Keratinocyte (primary cell): Measurements from ENCODE around the gene RPL13A. TPM values are rescaled to one million over a fixed set of nuclear protein-coding genes. Genes with fewer than 3 reads are reported as not detected.
A peak's percentile ranks its signal among the peaks of the same experiment; 100 is the strongest.

Experiments
- DNase-seq: peaks from one replicate; pipeline ENCODE4 v3.0.0-alpha.2; 2011; ENCODE audit warnings: low read depth, missing footprints, low spot score
- FAIRE-seq: peaks from 2 replicates; lab custom pipeline; 2011; peaks lifted over from hg19 to GRCh38; lab: Jason Lieb, UNC
- H2AFZ ChIP-seq: 2 replicates; pipeline ENCODE4 v1.6.0; 2012; ENCODE audit warnings: low read length, control low read depth, inconsistent platforms; ENCODE audit not compliant: control insufficient read depth
- H3K27ac ChIP-seq: 2 replicates; pipeline ENCODE4 v1.5.1; 2011; ENCODE audit warnings: low read length; ENCODE audit not compliant: control insufficient read depth, insufficient read depth
- H3K27me3 ChIP-seq: 3 replicates; pipeline ENCODE4 v1.6.0; 2011; ENCODE audit warnings: low read length; ENCODE audit not compliant: control insufficient read depth, insufficient read depth; ENCODE audit errors: extremely low read depth
- H3K36me3 ChIP-seq, 2 experiments: 2 replicates in 1 of 2; 3 replicates in 1 of 2; pipeline ENCODE4 v1.5.1; 2011; ENCODE audit warnings: low read length in 2 of 2, mild to moderate bottlenecking in 1 of 2; ENCODE audit not compliant: control insufficient read depth in 2 of 2, insufficient read depth in 2 of 2; ENCODE audit errors: extremely low read depth in 1 of 2
- H3K4me1 ChIP-seq: 3 replicates; pipeline ENCODE4 v1.5.1; 2011; ENCODE audit warnings: low read length; ENCODE audit not compliant: control insufficient read depth, insufficient read depth; ENCODE audit errors: extremely low read depth
- H3K4me2 ChIP-seq: 3 replicates; pipeline ENCODE4 v1.6.0; 2011; ENCODE audit warnings: low read depth, low read length; ENCODE audit not compliant: control insufficient read depth, insufficient read depth; ENCODE audit errors: extremely low read depth
- H3K4me3 ChIP-seq, 3 experiments: fragments of 200-600 bp in 1 of 3; sonication (generic) in 1 of 3; 2 replicates in 2 of 3; 3 replicates in 1 of 3; pipeline ENCODE4 v1.5.1; 2011 to 2016; ENCODE audit warnings: low read length in 3 of 3, mild to moderate bottlenecking in 3 of 3, control low read depth in 2 of 3, inconsistent platforms in 1 of 3, low read depth in 1 of 3, mixed read lengths in 1 of 3, mixed run types in 1 of 3, moderate library complexity in 1 of 3; ENCODE audit not compliant: control insufficient read depth in 2 of 3, insufficient read depth in 2 of 3; ENCODE audit errors: extremely low read depth in 1 of 3
- H3K79me2 ChIP-seq: 2 replicates; pipeline ENCODE4 v1.6.0; 2012; ENCODE audit warnings: low read length; ENCODE audit not compliant: control insufficient read depth, insufficient read depth
- H3K9ac ChIP-seq: 3 replicates; pipeline ENCODE4 v1.6.0; 2011; ENCODE audit warnings: low read length; ENCODE audit not compliant: control insufficient read depth, insufficient read depth; ENCODE audit errors: extremely low read depth
- H3K9me1 ChIP-seq: 3 replicates; pipeline ENCODE4 v1.6.0; 2011; ENCODE audit warnings: low read length; ENCODE audit not compliant: control insufficient read depth, insufficient read depth; ENCODE audit errors: extremely low read depth
- H3K9me3 ChIP-seq: 2 replicates; pipeline ENCODE4 v1.5.1; 2012; ENCODE audit warnings: low read depth, low read length; ENCODE audit not compliant: control insufficient read depth
- H4K20me1 ChIP-seq: 3 replicates; pipeline ENCODE4 v1.6.0; 2011; ENCODE audit warnings: low read length; ENCODE audit not compliant: control insufficient read depth, insufficient read depth; ENCODE audit errors: extremely low read depth
- EZH2 ChIP-seq: IDR thresholded peaks from one replicate; pipeline ENCODE4 v1.6.1; 2012; ENCODE audit warnings: inconsistent platforms, mild to moderate bottlenecking, low read length, moderate library complexity
- dilution Hi-C: fragments of 300-500 bp; cut with MboI; formaldehyde crosslinking; loops from one replicate; pipeline ENCODE4 v1.7.0; 2020; ENCODE audit warnings: low sequenced_read_pairs; ENCODE audit not compliant: extremely low pct_ligation_motif_present
- polyA plus RNA-seq, 5 experiments: library from polyadenylated mRNA; depleted of rRNA in 3 of 5; stranded (reverse) in 3 of 5; stranded (forward) in 1 of 5; unstranded in 1 of 5; fragments of >200 nt; gene quantifications; 1 replicate in 1 of 5; 2 replicates in 3 of 5; 3 replicates in 1 of 5; pipeline versions ENCODE4 v1.2.1 to v1.2.3, GENCODE V29; 2011 to 2012; ENCODE audit warnings: missing spikeins in 2 of 5, low read depth in 1 of 5, low replicate concordance in 1 of 5
- TF ChIP-seq, protein P1 (sequence below), 3 experiments: IDR thresholded peaks in 1 of 3; conservative IDR thresholded peaks in 1 of 3; optimal IDR thresholded peaks in 1 of 3; 2 replicates in 2 of 3; 3 replicates in 1 of 3; pipeline versions ENCODE3 to v1.5.1; 2011; ENCODE audit warnings: low read length in 3 of 3, mild to moderate bottlenecking in 3 of 3, moderate library complexity in 2 of 3, control low read depth in 1 of 3, inconsistent platforms in 1 of 3; ENCODE audit not compliant: insufficient read depth in 2 of 3; ENCODE audit errors: extremely low read depth in 1 of 3

Gene RPL13A
- polyA plus RNA-seq, 1 donor (not counting 4 experiments of a cell fraction or from before 2014, with no cell fraction given) = 3,383 TPM

DNA sequence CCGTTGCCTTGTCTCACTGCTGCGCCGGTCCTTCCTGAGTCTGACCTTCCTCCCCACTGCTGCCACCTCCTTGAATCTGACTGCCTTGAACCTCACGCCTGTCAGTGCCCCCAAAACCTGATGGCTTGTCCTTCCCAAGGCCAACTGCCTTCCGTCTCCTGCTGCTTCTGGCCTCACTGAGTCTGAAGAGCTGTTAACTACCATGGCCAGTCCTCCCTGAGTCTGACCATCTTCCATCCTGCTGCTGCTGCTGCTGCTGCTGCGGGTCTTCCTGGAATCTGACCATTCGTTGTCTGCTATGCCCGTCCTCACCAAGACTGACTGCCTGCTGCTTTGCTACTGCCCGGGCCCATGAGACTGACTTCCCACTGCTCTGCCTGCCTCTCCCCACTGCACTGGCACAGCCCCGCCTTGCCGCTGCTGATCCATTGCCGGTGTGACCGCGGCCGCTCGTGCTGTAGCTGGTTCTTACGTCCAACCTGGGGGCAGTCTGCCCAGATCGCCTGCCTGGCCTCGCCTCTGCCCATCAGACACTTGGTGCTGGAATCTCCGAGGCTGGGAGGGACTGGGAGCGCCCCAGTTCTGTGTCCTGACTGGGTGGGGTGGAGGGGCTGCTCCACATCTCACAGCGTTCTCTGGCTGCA lies 37.5 kb downstream of the RPL13A start:
- no peaks in the 10 kb centered on the region for H3K36me3 ChIP-seq
- TF ChIP-seq EZH2 = no peak
- TF ChIP-seq, protein P1, sequence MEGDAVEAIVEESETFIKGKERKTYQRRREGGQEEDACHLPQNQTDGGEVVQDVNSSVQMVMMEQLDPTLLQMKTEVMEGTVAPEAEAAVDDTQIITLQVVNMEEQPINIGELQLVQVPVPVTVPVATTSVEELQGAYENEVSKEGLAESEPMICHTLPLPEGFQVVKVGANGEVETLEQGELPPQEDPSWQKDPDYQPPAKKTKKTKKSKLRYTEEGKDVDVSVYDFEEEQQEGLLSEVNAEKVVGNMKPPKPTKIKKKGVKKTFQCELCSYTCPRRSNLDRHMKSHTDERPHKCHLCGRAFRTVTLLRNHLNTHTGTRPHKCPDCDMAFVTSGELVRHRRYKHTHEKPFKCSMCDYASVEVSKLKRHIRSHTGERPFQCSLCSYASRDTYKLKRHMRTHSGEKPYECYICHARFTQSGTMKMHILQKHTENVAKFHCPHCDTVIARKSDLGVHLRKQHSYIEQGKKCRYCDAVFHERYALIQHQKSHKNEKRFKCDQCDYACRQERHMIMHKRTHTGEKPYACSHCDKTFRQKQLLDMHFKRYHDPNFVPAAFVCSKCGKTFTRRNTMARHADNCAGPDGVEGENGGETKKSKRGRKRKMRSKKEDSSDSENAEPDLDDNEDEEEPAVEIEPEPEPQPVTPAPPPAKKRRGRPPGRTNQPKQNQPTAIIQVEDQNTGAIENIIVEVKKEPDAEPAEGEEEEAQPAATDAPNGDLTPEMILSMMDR (optimal IDR thresholded peaks at IDR 0.05 in 1 of 3, IDR thresholded peaks at IDR 0.05 in 1 of 3, conservative IDR thresholded peaks at IDR 0.05 in 1 of 3; ENCODE audit: extremely low read depth in 1 of 3, insufficient read depth in 2 of 3, low read length in 3 of 3) = no peak
- DNase-seq = no peak
- dilution Hi-C loops = no loop called here
- no peak overlapping the region for H2AFZ ChIP-seq
- no peak overlapping the region for H3K4me3 ChIP-seq
- no peaks in the 10 kb centered on the region for H4K20me1 ChIP-seq
- no peaks in the 10 kb centered on the region for H3K27me3 ChIP-seq
- H3K4me1 ChIP-seq = no peaks in the 10 kb centered on the region
- no peaks in the 10 kb centered on the region for H3K79me2 ChIP-seq
- no peak overlapping the region for H3K9ac ChIP-seq
- H3K4me2 ChIP-seq = no peak overlapping the region
- H3K9me3 ChIP-seq = no peaks in the 10 kb centered on the region
- H3K27ac ChIP-seq = no peak overlapping the region
- no peak for FAIRE-seq
- no peaks in the 10 kb centered on the region for H3K9me1 ChIP-seq

DNA sequence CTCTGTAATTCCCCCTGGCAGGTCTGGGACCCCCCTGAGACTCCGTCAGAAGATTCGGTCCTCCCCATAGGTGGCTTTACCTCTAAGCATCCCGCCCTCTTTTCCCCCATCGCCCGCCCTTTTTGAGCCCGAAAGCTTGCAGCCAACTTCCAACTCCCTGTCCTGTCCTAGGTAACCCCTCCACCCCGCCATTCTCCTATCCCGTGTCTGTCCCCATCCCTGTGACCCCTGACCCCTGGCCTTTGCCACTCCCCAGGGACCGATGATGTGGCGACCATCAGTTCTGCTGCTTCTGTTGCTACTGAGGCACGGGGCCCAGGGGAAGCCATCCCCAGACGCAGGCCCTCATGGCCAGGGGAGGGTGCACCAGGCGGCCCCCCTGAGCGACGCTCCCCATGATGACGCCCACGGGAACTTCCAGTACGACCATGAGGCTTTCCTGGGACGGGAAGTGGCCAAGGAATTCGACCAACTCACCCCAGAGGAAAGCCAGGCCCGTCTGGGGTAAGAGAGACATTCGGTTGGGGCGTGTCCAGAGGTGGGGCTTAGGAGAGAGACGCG lies 40.9 kb downstream of the RPL13A start:
- dilution Hi-C loops = no loop called here
- no peak for FAIRE-seq

More for the DNA sequence above, 40.9 kb downstream of the RPL13A start:
- Histone ChIP-seq H3K4me2 (peak overlapping the region; percentile 79), H3K9ac (no peak overlapping the region), H2AFZ (no peak overlapping the region), H3K27ac (no peak overlapping the region), H3K9me1 (no peaks in the 10 kb centered on the region), H3K9me3 (no peaks in the 10 kb centered on the region), H3K4me1 (peaks cover 2% of the 10 kb centered on the region), H3K27me3 (no peaks in the 10 kb centered on the region), H3K36me3 (no peaks in the 10 kb centered on the region), H4K20me1 (no peaks in the 10 kb centered on the region), H3K4me3 (peak overlapping the region in 1 of 3 experiments; percentile 38), H3K79me2 (no peaks in the 10 kb centered on the region)
- DNase-seq = no peak
- no peak for TF ChIP-seq EZH2
- TF ChIP-seq, protein P1 (optimal IDR thresholded peaks at IDR 0.05 in 1 of 3, IDR thresholded peaks at IDR 0.05 in 1 of 3, conservative IDR thresholded peaks at IDR 0.05 in 1 of 3; ENCODE audit: extremely low read depth in 1 of 3, insufficient read depth in 2 of 3, low read length in 3 of 3) = no peak
